Ishikawa (cell line): ENCODE data around the gene VSTM2B.

Source experiments
- CEBPB ChIP-seq: IDR thresholded peaks from 2 replicates; pipeline ENCODE4 v1.6.1; 2012
- CREB1 ChIP-seq: IDR thresholded peaks from 2 replicates; pipeline ENCODE4 v1.6.1; 2012; ENCODE audit warnings: low read depth
- EGR1 ChIP-seq: IDR thresholded peaks from 2 replicates; pipeline ENCODE4 v1.6.1; 2012
- EP300 ChIP-seq: IDR thresholded peaks from 2 replicates; pipeline ENCODE4 v1.6.1; 2012; ENCODE audit warnings: borderline replicate concordance
- FOXM1 ChIP-seq: IDR thresholded peaks from 2 replicates; pipeline ENCODE4 v1.6.1; 2012; ENCODE audit warnings: low read depth, borderline replicate concordance
- MAX ChIP-seq: IDR thresholded peaks from 2 replicates; pipeline ENCODE4 v1.6.1; 2012
- NFIC ChIP-seq: IDR thresholded peaks from 2 replicates; pipeline ENCODE4 v1.6.1; 2012
- RAD21 ChIP-seq: IDR thresholded peaks from 2 replicates; pipeline ENCODE4 v1.6.1; 2012; ENCODE audit warnings: low read depth
- REST ChIP-seq: IDR thresholded peaks from 2 replicates; pipeline ENCODE4 v1.6.1; 2012; ENCODE audit warnings: low read depth, mild to moderate bottlenecking
- TAF1 ChIP-seq: IDR thresholded peaks from 2 replicates; pipeline ENCODE4 v1.6.1; 2012; ENCODE audit warnings: low read depth, mild to moderate bottlenecking
- TCF12 ChIP-seq: IDR thresholded peaks from 2 replicates; pipeline ENCODE4 v1.6.1; 2012; ENCODE audit warnings: low read depth
- TEAD4 ChIP-seq: IDR thresholded peaks from 2 replicates; pipeline ENCODE4 v1.6.1; 2012
- USF1 ChIP-seq: IDR thresholded peaks from 2 replicates; pipeline ENCODE4 v1.6.1; 2012
- YY1 ChIP-seq: IDR thresholded peaks from 2 replicates; pipeline ENCODE4 v1.6.1; 2012; ENCODE audit warnings: low read depth

- TF ChIP-seq EP300 = no peak
- no peak for TF ChIP-seq MAX
- TF ChIP-seq TCF12 = no peak
- no peak for TF ChIP-seq TEAD4
- no peak for TF ChIP-seq RAD21
- TF ChIP-seq TAF1 = no peak
- no peak for TF ChIP-seq EGR1
- no peak for TF ChIP-seq CREB1
- TF ChIP-seq YY1 = no peak
- no peak for TF ChIP-seq NFIC
- TF ChIP-seq USF1 = no peak
- no peak for TF ChIP-seq REST
- TF ChIP-seq CEBPB = no peak
- no peak for TF ChIP-seq FOXM1
Measured at GRCh38 chr19:29564574-29565005, 38.8 kb downstream of the VSTM2B start.
